Endothelial cell of umbilical vein (primary cell): ENCODE data around the gene OAF.

ENCODE experiments used
- CTCF ChIP-seq, 2 donors: IDR thresholded peaks; 1 replicate in 1 of 2; 2 replicates in 1 of 2; pipeline ENCODE4 v1.5.1; 2011; ENCODE audit warnings: low read length in 2 of 2, mild to moderate bottlenecking in 2 of 2, moderate library complexity in 2 of 2, control low read depth in 1 of 2, inconsistent platforms in 1 of 2, low read depth in 1 of 2; ENCODE audit not compliant: insufficient read depth in 1 of 2; ENCODE audit errors: extremely low read depth in 1 of 2
- JUN ChIP-seq: IDR thresholded peaks from 2 replicates; pipeline ENCODE4 v1.6.1; 2011; ENCODE audit warnings: borderline replicate concordance, low read depth; ENCODE audit not compliant: insufficient read length, insufficient read depth

DNA sequence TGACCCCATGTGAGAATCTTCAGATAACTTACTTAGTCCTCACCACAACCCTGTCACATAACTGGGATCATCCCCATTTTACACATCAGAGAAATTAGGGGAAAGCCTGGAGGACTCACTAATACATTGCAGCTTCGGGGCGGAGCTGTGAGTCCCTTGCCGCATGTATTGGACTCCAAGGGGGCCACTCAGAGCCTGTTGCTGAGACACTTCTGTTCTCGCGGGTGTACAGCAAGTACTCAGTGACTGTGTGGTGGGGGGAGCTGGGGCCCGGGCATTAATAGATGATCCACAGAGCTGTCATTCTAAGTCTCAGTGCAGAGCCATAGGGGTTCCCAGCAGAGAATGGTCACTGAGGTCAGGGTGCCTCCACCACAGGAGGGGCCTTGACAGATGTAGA is 13.5 kb downstream of the OAF start:
- no peak for TF ChIP-seq CTCF (IDR thresholded peaks at IDR 0.05; ENCODE audit: extremely low read depth in 1 of 2, insufficient read depth in 1 of 2, low read depth in 1 of 2, low read length in 2 of 2)
- no peak for TF ChIP-seq JUN
